ENCODE data around the gene BCL2L13. TPM values are rescaled to one million over a fixed set of nuclear protein-coding genes. Genes with fewer than 3 reads are reported as not detected.

The BCL2L13 gene
- total RNA-seq, 4 donors from 2014 or later: 46.0 to 103 (median 72.2) TPM

GRCh38 chr22:17678817-17679385 lies 40.3 kb downstream of the BCL2L13 start:
- intact Hi-C loops (cut with DNase I): no loop called here
- 82 to 92% methylated on average over 1 of the region's 1 CpG for WGBS, 2 donors

GRCh38 chr22:17684245-17684644 lies 45.7 kb downstream of the BCL2L13 start:
- Histone ChIP-seq H3K9me3 (no peaks in the 10 kb centered on the region), H3K36me3 (peaks cover 0 to 8% of the 10 kb centered on the region in 2 donors), H3K27me3 (no peaks in the 10 kb centered on the region), H3K4me3 (replicated peaks in 1 of 3) (no peak overlapping the region), H3K4me1 (no peaks in the 10 kb centered on the region), H3K27ac (no peak overlapping the region)
- intact Hi-C loops (cut with DNase I): no loop called here
- DNase-seq: no peak
- 89 to 92% methylated on average over 3 of the region's 3 CpGs for WGBS, 2 donors
- TF ChIP-seq CTCF (IDR thresholded peaks at IDR 0.05): no peak

More at GRCh38 chr22:17678817-17679385, 40.3 kb downstream of the BCL2L13 start:
- no peak for TF ChIP-seq POLR2A (IDR thresholded peaks at IDR 0.05)
- no peak for TF ChIP-seq CTCF (IDR thresholded peaks at IDR 0.05)
- Histone ChIP-seq H3K4me1 (no peaks in the 10 kb centered on the region), H3K27me3 (no peaks in the 10 kb centered on the region), H3K36me3 (no peaks in the 10 kb centered on the region), H3K9me3 (no peaks in the 10 kb centered on the region), H3K4me3 (replicated peaks in 1 of 3) (no peak overlapping the region), H3K27ac (no peak overlapping the region)
- DNase-seq: no peak

- Histone ChIP-seq H3K4me1 (no peaks in the 10 kb centered on the region), H3K27me3 (no peaks in the 10 kb centered on the region), H3K9me3 (no peaks in the 10 kb centered on the region), H3K27ac (no peak overlapping the region), H3K36me3 (peaks cover 4 to 7% of the 10 kb centered on the region in 2 donors), H3K4me3 (replicated peaks in 1 of 3) (no peak overlapping the region)
- intact Hi-C loops (cut with DNase I): no loop called here
- TF ChIP-seq CTCF (IDR thresholded peaks at IDR 0.05) (no peak), POLR2A (IDR thresholded peaks at IDR 0.05) (no peak)
- DNase-seq: no peak
- 94 to 95% methylated on average over 4 of the region's 4 CpGs for WGBS, 2 donors
Observed at GRCh38 chr22:17692841-17693240, 54.3 kb downstream of the BCL2L13 start.

- intact Hi-C loops (cut with DNase I): no loop called here
- no peak overlapping the region for H3K4me3 ChIP-seq (replicated peaks in 1 of 3)
- 94% methylated on average over 2 of the region's 2 CpGs for WGBS, 2 donors
- H3K27ac ChIP-seq: no peak overlapping the region
- H3K27me3 ChIP-seq: no peaks in the 10 kb centered on the region
- no peak for DNase-seq
- no peaks in the 10 kb centered on the region for H3K9me3 ChIP-seq
- TF ChIP-seq CTCF (IDR thresholded peaks at IDR 0.05): no peak
- TF ChIP-seq POLR2A (IDR thresholded peaks at IDR 0.05): no peak
- H3K36me3 ChIP-seq: peaks cover 4% of the 10 kb centered on the region in 2 donors
- H3K4me1 ChIP-seq: no peaks in the 10 kb centered on the region
Observed at GRCh38 chr22:17694193-17694592, 55.6 kb downstream of the BCL2L13 start.

- DNase-seq: no peak
- Histone ChIP-seq H3K4me1 (no peaks in the 10 kb centered on the region), H3K27me3 (no peaks in the 10 kb centered on the region), H3K9me3 (no peaks in the 10 kb centered on the region), H3K4me3 (replicated peaks in 1 of 3) (no peak overlapping the region), H3K27ac (no peak overlapping the region), H3K36me3 (peaks cover 4% of the 10 kb centered on the region in 2 donors)
- intact Hi-C loops (cut with DNase I): no loop called here
- WGBS, 2 donors: 92 to 100% methylated on average over 6 of the region's 6 CpGs
- TF ChIP-seq CTCF (IDR thresholded peaks at IDR 0.05) (no peak), POLR2A (IDR thresholded peaks at IDR 0.05) (no peak)
Observed at GRCh38 chr22:17694752-17695151, 56.2 kb downstream of the BCL2L13 start.

Data from thyroid gland (tissue), 4 donors.